Neural cell (in vitro differentiated cells): ENCODE measurements around the gene LAMTOR3. TPM values are rescaled to one million over a fixed set of nuclear protein-coding genes. Genes with fewer than 3 reads are reported as not detected.

Experiments used
- H2AFZ ChIP-seq: fragments of 200-600, 300-800 bp; sonication (generic), shearing (Covaris generic); 2 replicates; pipeline ENCODE4 v1.6.0; 2014; ENCODE audit warnings: low read depth, mild to moderate bottlenecking, antibody characterized with exemption, low read length, moderate library complexity
- H3F3A ChIP-seq: fragments of 200-600 bp; shearing (Covaris generic); 2 replicates; pipeline ENCODE4 v1.6.1; 2016; ENCODE audit warnings: mild to moderate bottlenecking, moderate library complexity, mixed read lengths, antibody characterized with exemption, low read length; ENCODE audit not compliant: insufficient read depth, poor library complexity, severe bottlenecking
- H3K27ac ChIP-seq: fragments of 200-600, 300-800 bp; sonication (generic), shearing (Covaris generic); 2 replicates; pipeline ENCODE4 v1.5.1; 2014; ENCODE audit warnings: mild to moderate bottlenecking, low read length, moderate library complexity
- H3K27me3 ChIP-seq: fragments of 300-800, 200-600 bp; sonication (generic), shearing (Covaris generic); 2 replicates; pipeline ENCODE4 v1.6.0; 2014; ENCODE audit warnings: mild to moderate bottlenecking, low read depth, low read length, moderate library complexity; ENCODE audit not compliant: insufficient read depth
- H3K36me3 ChIP-seq: fragments of 300-800, 200-600 bp; sonication (generic), shearing (Covaris generic); 2 replicates; pipeline ENCODE4 v1.5.1; 2014; ENCODE audit warnings: mild to moderate bottlenecking, antibody characterized with exemption, low read length, moderate library complexity; ENCODE audit not compliant: insufficient read depth
- H3K4me2 ChIP-seq: fragments of 300-800, 200-600 bp; sonication (generic), shearing (Covaris generic); 2 replicates; pipeline ENCODE4 v1.6.0; 2014; ENCODE audit warnings: mild to moderate bottlenecking, low read length
- H3K4me3 ChIP-seq: fragments of 300-800, 200-600 bp; sonication (generic), shearing (Covaris generic); 2 replicates; pipeline ENCODE4 v1.5.1; 2014; ENCODE audit warnings: mild to moderate bottlenecking, low read length, moderate library complexity
- H3K79me2 ChIP-seq: fragments of 200-600 bp; shearing (Covaris generic); replicated peaks from 2 replicates; pipeline ENCODE4 v1.6.0; 2014; ENCODE audit warnings: mild to moderate bottlenecking, low read length, moderate library complexity; ENCODE audit not compliant: insufficient read depth
- H3K9ac ChIP-seq: fragments of 300-800, 200-600 bp; sonication (generic), shearing (Covaris generic); 2 replicates; pipeline ENCODE4 v1.6.1; 2016; ENCODE audit warnings: mild to moderate bottlenecking, low read length, mixed read lengths
- H3K9me2 ChIP-seq: fragments of 200-600 bp; shearing (Covaris generic); 2 replicates; pipeline ENCODE4 v1.6.1; 2016; ENCODE audit warnings: mild to moderate bottlenecking, low read length, mixed read lengths; ENCODE audit not compliant: insufficient read depth
- H3K9me3 ChIP-seq: fragments of 200-600, 300-800 bp; sonication (generic), shearing (Covaris generic); 2 replicates; pipeline ENCODE4 v1.6.1; 2016; ENCODE audit warnings: mild to moderate bottlenecking, mixed run types, low read length, moderate library complexity, mixed read lengths
- H4K20me1 ChIP-seq: fragments of 200-600 bp; shearing (Covaris generic); 2 replicates; pipeline ENCODE4 v1.6.1; 2016; ENCODE audit warnings: mild to moderate bottlenecking, mixed run types; ENCODE audit not compliant: insufficient read depth
- EP300 ChIP-seq: fragments of 450-650 bp; conservative IDR thresholded peaks from 2 replicates; pipeline ENCODE4 v1.6.1; 2014; ENCODE audit warnings: antibody characterized with exemption, mild to moderate bottlenecking, moderate library complexity; ENCODE audit not compliant: poor library complexity, severe bottlenecking
- EZH2 ChIP-seq: fragments of 200-600, 300-800 bp; shearing (Covaris generic), sonication (generic); IDR thresholded peaks from 2 replicates; pipeline ENCODE4 v1.6.1; 2014; ENCODE audit warnings: antibody characterized with exemption, low read length, borderline replicate concordance, mild to moderate bottlenecking; ENCODE audit not compliant: insufficient read depth, poor library complexity, severe bottlenecking
- MXI1 ChIP-seq: fragments of 450-650 bp; conservative IDR thresholded peaks from 2 replicates; pipeline ENCODE4 v1.6.1; 2014; ENCODE audit warnings: antibody characterized with exemption, mild to moderate bottlenecking; ENCODE audit not compliant: poor library complexity, severe bottlenecking
- POLR2AphosphoS5 ChIP-seq: IDR thresholded peaks from 2 replicates; pipeline ENCODE4 v1.6.1; 2012
- RAD21 ChIP-seq: fragments of 450-650 bp; conservative IDR thresholded peaks from 2 replicates; pipeline ENCODE4 v1.6.1; 2014; ENCODE audit warnings: antibody characterized with exemption, mild to moderate bottlenecking, moderate library complexity
- REST ChIP-seq: IDR thresholded peaks from 2 replicates; pipeline ENCODE4 v1.6.1; 2012; ENCODE audit warnings: borderline replicate concordance
- SMC3 ChIP-seq: fragments of 450-650 bp; conservative IDR thresholded peaks from 2 replicates; pipeline ENCODE4 v1.6.1; 2014; ENCODE audit warnings: antibody characterized with exemption, mild to moderate bottlenecking, moderate library complexity; ENCODE audit not compliant: poor library complexity
- TAF1 ChIP-seq: IDR thresholded peaks from 2 replicates; pipeline ENCODE4 v1.6.1; 2012; ENCODE audit warnings: low read depth
- polyA plus RNA-seq: library from polyadenylated mRNA; depleted of rRNA; stranded (reverse); fragments of >200 nt; gene quantifications from 2 replicates; pipeline ENCODE4 v1.2.3, GENCODE V29; 2014
- TF ChIP-seq, protein P1 (sequence below): fragments of 450-650 bp; IDR thresholded peaks from 2 replicates; pipeline ENCODE4 v1.5.1; 2014; ENCODE audit warnings: antibody characterized with exemption, mild to moderate bottlenecking, moderate library complexity; ENCODE audit not compliant: poor library complexity, severe bottlenecking

The LAMTOR3 gene
- polyA plus RNA-seq, 1 donor from 2014 or later, result 203 TPM

GRCh38 chr4:99856166-99856565 lies 38.1 kb downstream of the LAMTOR3 start:
- no peaks in the 10 kb centered on the region for H3K9me2 ChIP-seq
- H3K9ac ChIP-seq, result no peak overlapping the region
- no peaks in the 10 kb centered on the region for H3K27me3 ChIP-seq
- H3F3A ChIP-seq, result no peaks in the 10 kb centered on the region
- TF ChIP-seq EP300 (no peak), SMC3 (no peak), REST (no peak), POLR2AphosphoS5 (no peak), MXI1 (no peak), TAF1 (no peak), RAD21 (no peak), EZH2 (no peak)
- TF ChIP-seq, protein P1, sequence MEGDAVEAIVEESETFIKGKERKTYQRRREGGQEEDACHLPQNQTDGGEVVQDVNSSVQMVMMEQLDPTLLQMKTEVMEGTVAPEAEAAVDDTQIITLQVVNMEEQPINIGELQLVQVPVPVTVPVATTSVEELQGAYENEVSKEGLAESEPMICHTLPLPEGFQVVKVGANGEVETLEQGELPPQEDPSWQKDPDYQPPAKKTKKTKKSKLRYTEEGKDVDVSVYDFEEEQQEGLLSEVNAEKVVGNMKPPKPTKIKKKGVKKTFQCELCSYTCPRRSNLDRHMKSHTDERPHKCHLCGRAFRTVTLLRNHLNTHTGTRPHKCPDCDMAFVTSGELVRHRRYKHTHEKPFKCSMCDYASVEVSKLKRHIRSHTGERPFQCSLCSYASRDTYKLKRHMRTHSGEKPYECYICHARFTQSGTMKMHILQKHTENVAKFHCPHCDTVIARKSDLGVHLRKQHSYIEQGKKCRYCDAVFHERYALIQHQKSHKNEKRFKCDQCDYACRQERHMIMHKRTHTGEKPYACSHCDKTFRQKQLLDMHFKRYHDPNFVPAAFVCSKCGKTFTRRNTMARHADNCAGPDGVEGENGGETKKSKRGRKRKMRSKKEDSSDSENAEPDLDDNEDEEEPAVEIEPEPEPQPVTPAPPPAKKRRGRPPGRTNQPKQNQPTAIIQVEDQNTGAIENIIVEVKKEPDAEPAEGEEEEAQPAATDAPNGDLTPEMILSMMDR, result no peak
- no peak overlapping the region for H3K27ac ChIP-seq
- H3K36me3 ChIP-seq, result no peaks in the 10 kb centered on the region
- H4K20me1 ChIP-seq, result no peaks in the 10 kb centered on the region
- H3K4me2 ChIP-seq, result no peak overlapping the region
- no peak overlapping the region for H3K4me3 ChIP-seq
- no peak overlapping the region for H2AFZ ChIP-seq
- no peaks in the 10 kb centered on the region for H3K79me2 ChIP-seq
- H3K9me3 ChIP-seq, result no peaks in the 10 kb centered on the region

DNA sequence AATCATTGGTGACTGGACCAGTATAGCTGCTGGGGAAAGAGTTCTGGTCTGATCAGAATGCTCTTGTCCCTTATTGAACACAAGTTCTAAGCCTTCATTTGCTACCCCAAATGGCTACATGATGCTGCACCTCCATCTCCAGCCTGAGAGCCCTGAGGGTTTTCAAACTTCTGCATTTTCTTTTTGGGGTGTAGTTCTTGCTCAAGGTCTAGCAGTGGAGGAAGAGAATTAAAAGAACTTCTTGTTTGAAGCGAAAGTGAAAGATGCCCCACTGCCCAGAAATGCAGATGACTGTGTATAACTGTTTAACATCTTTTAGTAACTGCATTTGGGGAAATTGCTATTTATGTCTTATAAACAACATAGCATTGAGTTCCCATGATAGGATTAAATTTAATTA lies 38.5 kb downstream of the LAMTOR3 start:
- Histone ChIP-seq H2AFZ (no peak overlapping the region), H3K9me3 (no peaks in the 10 kb centered on the region), H3K36me3 (no peaks in the 10 kb centered on the region), H3F3A (no peaks in the 10 kb centered on the region), H3K27ac (no peak overlapping the region), H4K20me1 (no peaks in the 10 kb centered on the region), H3K4me2 (no peak overlapping the region), H3K9me2 (no peaks in the 10 kb centered on the region), H3K79me2 (no peaks in the 10 kb centered on the region), H3K9ac (no peak overlapping the region), H3K27me3 (no peaks in the 10 kb centered on the region), H3K4me3 (no peak overlapping the region)
- TF ChIP-seq RAD21 (no peak), REST (no peak), POLR2AphosphoS5 (no peak), SMC3 (no peak), EP300 (no peak), EZH2 (no peak), TAF1 (no peak)
- TF ChIP-seq, protein P1, result no peak
